Measurements from ENCODE around the gene PCMTD2. TPM values are rescaled to one million over a fixed set of nuclear protein-coding genes. Genes with fewer than 3 reads are reported as not detected.
A peak's percentile ranks its signal among the peaks of the same experiment; 100 is the strongest.

PCMTD2 gene
- total and polyA plus RNA-seq, 2 of the 13 experiments (the other 11 are each of a cell fraction or from before 2014, with no cell fraction given), result 47.0 to 76.9 TPM

- TF ChIP-seq BHLHE40 (IDR thresholded peaks at IDR 0.05; ENCODE audit: low read length) (peak; percentile 63), ZNF484 (CRISPR knock-in tag; IDR thresholded peaks at IDR 0.05; ENCODE audit: borderline replicate concordance, low read depth) (no peak), KAT8 (CRISPR knock-in tag; IDR thresholded peaks at IDR 0.05) (peak; percentile 40; the same call in 1 of the 2 replicates), ZNF598 (CRISPR knock-in tag; IDR thresholded peaks at IDR 0.05; ENCODE audit: borderline replicate concordance) (no peak; the same call in 1 of the 2 replicates), FIP1L1 (IDR thresholded peaks at IDR 0.05; ENCODE audit: borderline replicate concordance, insufficient read depth, low read depth, low read length) (no peak), SMARCE1 (IDR thresholded peaks at IDR 0.05; ENCODE audit: borderline replicate concordance) (no peak), ESRRA (CRISPR knock-in tag; IDR thresholded peaks at IDR 0.05; ENCODE audit: low read depth) (peak; percentile 98), MED13 (CRISPR knock-in tag; IDR thresholded peaks at IDR 0.05) (no peak), FOXK2 (IDR thresholded peaks at IDR 0.05) (no peak), DNMT1 (CRISPR knock-in tag; IDR thresholded peaks at IDR 0.05) (no peak; the same call in 1 of the 2 replicates), ZNF562 (CRISPR knock-in tag; IDR thresholded peaks at IDR 0.05; ENCODE audit: borderline replicate concordance) (no peak), CREB1 (IDR thresholded peaks at IDR 0.05) (no peak; the same call in 1 of the 2 replicates), CREB1 (CRISPR knock-in tag; IDR thresholded peaks at IDR 0.05) (no peak), ZNF24 (IDR thresholded peaks at IDR 0.05) (no peak), JUND (CRISPR knock-in tag; IDR thresholded peaks at IDR 0.05) (peak; percentile 74; the same call in 1 of the 2 replicates), PHB2 (IDR thresholded peaks at IDR 0.05; ENCODE audit: partially characterized antibody) (no peak), ZNF335 (CRISPR knock-in tag; IDR thresholded peaks at IDR 0.05) (peak; percentile 18; the same call in 1 of the 2 replicates), SIN3B (IDR thresholded peaks at IDR 0.05; ENCODE audit: low read length) (no peak), ZNF670 (CRISPR knock-in tag; IDR thresholded peaks at IDR 0.05; ENCODE audit: borderline replicate concordance) (0 out of 2 replicates have a peak, but pooled peaks have one; percentile 28), TRIM22 (IDR thresholded peaks at IDR 0.05) (no peak), ZNF234 (CRISPR knock-in tag; conservative IDR thresholded peaks at IDR 0.05) (no peak), ZNF282 (IDR thresholded peaks at IDR 0.05; ENCODE audit: partially characterized antibody) (no peak), ZNF547 (CRISPR knock-in tag; IDR thresholded peaks at IDR 0.05) (no peak), ZNF503 (CRISPR knock-in tag; IDR thresholded peaks at IDR 0.05) (no peak), SRSF9 (IDR thresholded peaks at IDR 0.05; ENCODE audit: borderline replicate concordance, insufficient read depth, low read depth, low read length, poor library complexity, severe bottlenecking) (no peak), STAT6 (CRISPR knock-in tag; IDR thresholded peaks at IDR 0.05; ENCODE audit: borderline replicate concordance) (peak; percentile 70; the same call in 1 of the 2 replicates)
Observed at GRCh38 chr20:64236137-64237088, 19.1 kb upstream of the PCMTD2 start (continued).
